ENCODE measurements around the gene CES4A. TPM values are rescaled to one million over a fixed set of nuclear protein-coding genes. Genes with fewer than 3 reads are reported as not detected.

Gene CES4A
- total and polyA plus RNA-seq, 2 of the 13 experiments (the other 11 are each of a cell fraction or from before 2014, with no cell fraction given), result 0.09 to 0.17 TPM

DNA sequence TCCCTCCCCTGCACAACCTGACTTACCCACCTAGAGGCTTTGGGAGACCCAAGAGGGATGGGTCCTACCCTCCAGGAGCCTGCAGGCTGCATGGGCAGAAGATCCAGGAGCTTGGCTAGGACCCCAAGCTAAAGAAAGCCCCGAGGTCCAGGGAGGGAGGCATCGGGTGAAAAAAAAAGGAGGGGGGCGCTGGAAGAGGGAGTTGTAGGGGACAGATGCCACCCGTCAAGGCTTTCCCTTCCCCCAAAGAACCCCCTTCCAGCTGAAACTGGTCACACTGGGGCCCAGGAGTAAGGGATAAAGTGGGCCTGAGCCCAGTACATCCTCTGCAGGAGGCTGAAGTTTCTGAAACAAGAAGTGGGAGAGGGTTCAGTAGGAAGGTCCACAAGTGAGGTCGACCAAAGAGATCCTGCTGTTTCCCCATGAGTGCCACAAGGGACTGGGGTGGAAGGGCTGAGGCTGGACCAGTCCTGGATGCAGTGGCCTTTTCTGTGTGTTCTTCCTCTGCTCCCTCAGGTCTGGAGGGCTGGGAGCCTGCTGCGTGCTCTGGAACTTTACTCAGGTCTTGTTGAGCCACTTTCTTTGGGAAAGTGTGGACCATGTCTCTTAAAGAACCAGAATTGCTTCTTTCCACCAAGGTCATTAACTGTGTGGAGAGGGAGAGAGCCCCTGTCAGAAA lies 26.4 kb downstream of the CES4A start (continued):
- TF ChIP-seq, protein P1, sequence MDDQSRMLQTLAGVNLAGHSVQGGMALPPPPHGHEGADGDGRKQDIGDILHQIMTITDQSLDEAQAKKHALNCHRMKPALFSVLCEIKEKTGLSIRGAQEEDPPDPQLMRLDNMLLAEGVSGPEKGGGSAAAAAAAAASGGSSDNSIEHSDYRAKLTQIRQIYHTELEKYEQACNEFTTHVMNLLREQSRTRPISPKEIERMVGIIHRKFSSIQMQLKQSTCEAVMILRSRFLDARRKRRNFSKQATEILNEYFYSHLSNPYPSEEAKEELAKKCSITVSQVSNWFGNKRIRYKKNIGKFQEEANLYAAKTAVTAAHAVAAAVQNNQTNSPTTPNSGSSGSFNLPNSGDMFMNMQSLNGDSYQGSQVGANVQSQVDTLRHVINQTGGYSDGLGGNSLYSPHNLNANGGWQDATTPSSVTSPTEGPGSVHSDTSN (CRISPR knock-in tag; IDR thresholded peaks at IDR 0.05; ENCODE audit: borderline replicate concordance), result no peak
- 0 out of 2 replicates have a peak, but pooled peaks have one; percentile 59 for TF ChIP-seq ZNF552 (CRISPR knock-in tag; IDR thresholded peaks at IDR 0.05; ENCODE audit: borderline replicate concordance)
- 0 out of 2 replicates have a peak, but pooled peaks have one; percentile 13 for TF ChIP-seq ZMYM2 (CRISPR knock-in tag; IDR thresholded peaks at IDR 0.05)
- TF ChIP-seq ZSCAN29 (CRISPR knock-in tag; conservative IDR thresholded peaks at IDR 0.05), result no peak
- 0 out of 2 replicates have a peak, but pooled peaks have one; percentile 3 for TF ChIP-seq ZNF713 (CRISPR knock-in tag; IDR thresholded peaks at IDR 0.05)
- TF ChIP-seq, protein P2, sequence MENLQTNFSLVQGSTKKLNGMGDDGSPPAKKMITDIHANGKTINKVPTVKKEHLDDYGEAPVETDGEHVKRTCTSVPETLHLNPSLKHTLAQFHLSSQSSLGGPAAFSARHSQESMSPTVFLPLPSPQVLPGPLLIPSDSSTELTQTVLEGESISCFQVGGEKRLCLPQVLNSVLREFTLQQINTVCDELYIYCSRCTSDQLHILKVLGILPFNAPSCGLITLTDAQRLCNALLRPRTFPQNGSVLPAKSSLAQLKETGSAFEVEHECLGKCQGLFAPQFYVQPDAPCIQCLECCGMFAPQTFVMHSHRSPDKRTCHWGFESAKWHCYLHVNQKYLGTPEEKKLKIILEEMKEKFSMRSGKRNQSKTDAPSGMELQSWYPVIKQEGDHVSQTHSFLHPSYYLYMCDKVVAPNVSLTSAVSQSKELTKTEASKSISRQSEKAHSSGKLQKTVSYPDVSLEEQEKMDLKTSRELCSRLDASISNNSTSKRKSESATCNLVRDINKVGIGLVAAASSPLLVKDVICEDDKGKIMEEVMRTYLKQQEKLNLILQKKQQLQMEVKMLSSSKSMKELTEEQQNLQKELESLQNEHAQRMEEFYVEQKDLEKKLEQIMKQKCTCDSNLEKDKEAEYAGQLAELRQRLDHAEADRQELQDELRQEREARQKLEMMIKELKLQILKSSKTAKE (CRISPR knock-in tag; IDR thresholded peaks at IDR 0.05; ENCODE audit: borderline replicate concordance), result no peak
- TF ChIP-seq, protein P3, sequence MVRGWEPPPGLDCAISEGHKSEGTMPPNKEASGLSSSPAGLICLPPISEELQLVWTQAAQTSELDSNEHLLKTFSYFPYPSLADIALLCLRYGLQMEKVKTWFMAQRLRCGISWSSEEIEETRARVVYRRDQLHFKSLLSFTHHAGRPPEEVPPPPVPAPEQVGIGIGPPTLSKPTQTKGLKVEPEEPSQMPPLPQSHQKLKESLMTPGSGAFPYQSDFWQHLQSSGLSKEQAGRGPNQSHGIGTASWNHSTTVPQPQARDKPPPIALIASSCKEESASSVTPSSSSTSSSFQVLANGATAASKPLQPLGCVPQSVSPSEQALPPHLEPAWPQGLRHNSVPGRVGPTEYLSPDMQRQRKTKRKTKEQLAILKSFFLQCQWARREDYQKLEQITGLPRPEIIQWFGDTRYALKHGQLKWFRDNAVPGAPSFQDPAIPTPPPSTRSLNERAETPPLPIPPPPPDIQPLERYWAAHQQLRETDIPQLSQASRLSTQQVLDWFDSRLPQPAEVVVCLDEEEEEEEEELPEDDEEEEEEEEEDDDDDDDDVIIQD (CRISPR knock-in tag; IDR thresholded peaks at IDR 0.05; ENCODE audit: low read depth), result no peak
- no peak for TF ChIP-seq MBNL3 (CRISPR knock-in tag; conservative IDR thresholded peaks at IDR 0.05)
- TF ChIP-seq CEBPG (CRISPR knock-in tag; IDR thresholded peaks at IDR 0.05), result no peak
